Stimulated activated CD8-positive, alpha-beta memory T cell treated with anti-CD3 and anti-CD28 coated beads, Interleukin-12 subunit alpha, Interleukin-12 subunit beta, amount 100 ng/mL, for 4 hours (primary cell): ENCODE data around the gene MLYCD.
A peak's percentile ranks its signal among the peaks of the same experiment; 100 is the strongest.
"Not testable (repeated sequence)": the region's sequence is repeated elsewhere in the genome, so short reads cannot be mapped to it uniquely, and the experiment has no call there.

Experiments
- DNase-seq: peaks from one replicate; pipeline ENCODE4 v3.0.0-alpha.2; 2020; ENCODE audit warnings: low read depth

The MLYCD gene

DNA sequence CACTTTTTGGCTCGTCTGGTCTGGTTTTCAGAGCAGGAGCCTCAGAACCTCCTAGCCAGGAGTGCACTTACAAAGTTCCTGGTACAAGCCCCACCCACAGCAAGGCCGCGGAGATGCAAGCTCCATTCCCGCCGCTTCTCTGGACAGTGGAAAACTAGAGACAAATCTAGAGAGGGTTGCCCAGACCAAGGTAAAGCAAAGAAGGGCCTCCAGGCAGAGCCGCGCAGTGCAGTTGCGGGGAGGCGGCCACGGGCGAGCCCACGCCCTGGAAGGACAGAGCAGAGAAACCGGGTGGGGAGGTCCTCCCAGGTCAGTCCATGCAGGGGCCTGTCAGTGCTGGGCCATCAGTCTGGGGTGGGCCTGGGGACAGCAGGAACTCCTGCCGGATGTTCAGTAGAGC, 43.2 kb downstream of the MLYCD start:
- DNase-seq: no peak

DNA sequence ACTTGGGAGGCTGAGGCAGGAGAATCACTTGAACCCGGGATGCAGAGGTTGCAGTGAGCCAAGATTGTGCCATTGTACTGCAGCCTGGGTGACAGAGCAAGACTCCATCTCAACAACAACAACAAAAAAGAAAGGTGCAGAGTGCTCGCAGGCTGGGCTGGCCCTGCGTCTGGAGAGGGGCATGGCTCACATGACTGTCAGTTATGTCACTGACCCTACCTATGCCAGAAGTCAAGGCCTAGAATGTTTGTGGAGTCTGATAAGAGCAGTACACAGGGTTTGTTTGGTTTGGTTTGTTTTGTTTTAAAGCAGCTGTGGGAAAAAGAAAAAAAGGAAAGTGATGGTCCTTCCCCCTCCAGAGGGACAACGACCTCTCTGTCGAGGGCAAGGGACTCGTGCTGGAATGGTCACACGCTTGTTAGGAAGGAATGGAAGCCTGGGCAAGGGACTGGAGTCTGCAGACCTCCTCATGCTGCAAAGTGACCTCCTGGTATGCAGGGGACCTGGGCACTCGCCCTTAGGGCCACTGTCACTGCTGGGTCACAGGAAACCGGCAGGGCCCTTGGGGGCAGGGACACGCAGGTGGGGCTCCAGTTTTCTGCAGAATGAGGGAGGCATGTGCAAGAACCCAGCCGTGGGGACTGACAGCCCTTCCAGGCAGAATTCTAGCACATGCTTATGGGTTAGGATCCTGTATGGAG, 44.0 kb downstream of the MLYCD start:
- DNase-seq: no peak

DNA sequence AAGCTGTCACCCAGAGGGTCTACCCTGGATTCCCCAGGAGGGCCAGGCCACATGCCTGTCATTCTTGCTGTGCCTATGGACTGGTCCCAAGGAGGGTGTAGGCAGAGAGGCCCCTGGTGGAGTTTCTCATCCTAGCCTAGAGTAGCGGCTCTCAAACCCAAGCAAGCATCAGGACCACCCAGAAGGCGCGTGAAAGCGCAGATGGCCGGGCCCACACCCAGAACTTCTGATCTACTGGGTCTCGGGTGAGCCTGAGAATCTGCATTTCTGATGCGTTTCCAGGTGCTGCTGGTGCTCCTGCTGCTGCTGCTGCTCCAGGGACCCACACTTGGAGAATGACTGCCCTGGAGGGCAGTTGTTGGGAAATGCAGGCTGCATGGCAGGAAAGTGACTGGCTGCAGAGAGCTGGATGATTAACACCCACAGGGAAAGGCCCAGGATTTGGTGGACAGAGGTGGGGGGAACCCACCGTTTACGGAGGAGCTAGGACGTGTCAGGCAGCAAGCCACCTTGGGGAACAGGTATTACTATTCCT, 44.7 kb downstream of the MLYCD start:
- DNase-seq: no peak

DNA sequence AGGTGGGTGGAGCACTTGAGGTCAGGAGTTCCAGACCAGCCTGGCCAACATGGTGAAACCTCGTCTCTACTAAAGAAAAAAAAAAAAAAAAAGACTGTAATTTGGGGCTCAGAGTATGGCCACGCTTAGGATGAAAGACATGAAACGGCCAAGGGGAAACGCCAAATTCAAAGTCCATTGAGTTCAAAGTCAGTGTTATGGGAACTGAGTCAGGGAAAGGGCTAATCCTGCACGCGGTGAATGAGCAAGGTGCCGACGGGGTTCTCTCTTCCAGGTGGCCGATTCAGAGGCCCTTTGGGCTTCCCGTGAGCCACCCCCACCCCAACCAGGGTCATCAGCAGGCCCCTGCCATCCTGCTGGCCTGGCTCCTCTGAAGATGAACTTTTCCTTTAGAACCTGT, 46.7 kb downstream of the MLYCD start:
- DNase-seq: no peak

DNA sequence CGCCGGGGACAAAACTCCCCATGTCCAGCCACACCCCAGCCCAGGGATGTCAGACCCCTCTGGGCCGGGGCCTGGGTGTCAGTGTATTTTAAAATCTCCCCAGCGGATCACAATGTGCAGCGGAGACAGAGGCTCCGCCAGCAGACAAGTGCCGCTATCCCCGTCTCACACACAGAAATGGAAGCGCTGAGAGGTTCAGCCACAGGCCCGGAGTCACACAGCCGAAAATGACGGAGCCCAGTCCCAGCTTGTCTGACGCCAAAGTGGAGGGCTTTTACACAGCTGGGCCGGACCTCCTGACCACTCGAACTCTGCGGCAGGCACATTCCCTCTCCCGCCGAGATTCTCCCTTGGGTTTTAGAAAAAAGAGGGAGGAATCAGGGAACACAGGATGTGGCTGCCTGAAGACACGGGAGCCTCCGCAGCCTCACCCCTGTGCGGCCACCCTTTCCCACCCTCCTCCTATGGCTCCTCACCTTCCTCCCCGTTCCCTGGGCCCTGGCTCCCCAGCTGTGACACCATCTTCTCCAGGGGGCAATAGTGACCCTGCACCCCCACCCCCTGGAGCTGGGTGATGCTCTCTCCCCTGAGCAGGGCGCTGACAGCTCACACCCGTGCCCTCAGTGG, 47.4 kb downstream of the MLYCD start:
- no peak for DNase-seq

DNA sequence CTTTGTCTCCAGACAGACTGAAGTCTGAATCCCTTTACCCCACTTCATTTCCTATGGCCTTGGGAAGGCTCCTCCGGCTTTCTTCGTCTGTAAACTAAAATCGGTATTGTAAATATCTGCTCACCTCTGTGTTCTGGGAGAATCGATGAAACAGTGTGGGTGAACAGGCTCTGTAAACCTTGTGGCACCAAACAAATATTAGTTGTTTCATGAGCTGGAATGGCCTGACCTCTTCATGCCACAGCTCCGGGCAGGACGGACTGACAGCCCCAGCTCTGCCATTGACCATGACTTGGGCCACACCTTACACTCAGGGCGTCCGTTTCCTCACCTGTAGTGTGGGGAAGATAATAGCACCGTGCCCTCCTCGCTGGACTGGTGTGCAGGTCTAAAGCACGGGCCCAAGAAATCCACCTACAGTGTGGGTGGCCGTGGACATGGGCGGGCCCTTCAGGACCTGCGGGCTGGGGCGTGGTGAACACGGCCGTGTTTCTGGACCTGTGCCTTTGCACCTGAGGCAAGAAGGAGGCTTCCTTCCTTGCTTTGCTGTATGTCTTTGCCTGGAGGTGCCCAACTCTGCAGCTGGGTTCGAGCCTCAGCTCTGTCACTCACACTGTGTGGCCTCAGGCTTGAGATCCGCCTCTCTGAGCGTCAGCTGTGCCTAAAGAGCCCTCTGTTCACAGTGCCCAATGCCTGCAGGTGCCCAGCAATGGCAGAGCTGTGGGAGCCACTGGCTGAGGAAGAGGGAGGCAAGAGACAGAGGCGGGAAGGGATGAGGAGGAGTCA, 48.1 kb downstream of the MLYCD start:
- DNase-seq: no peak

DNA sequence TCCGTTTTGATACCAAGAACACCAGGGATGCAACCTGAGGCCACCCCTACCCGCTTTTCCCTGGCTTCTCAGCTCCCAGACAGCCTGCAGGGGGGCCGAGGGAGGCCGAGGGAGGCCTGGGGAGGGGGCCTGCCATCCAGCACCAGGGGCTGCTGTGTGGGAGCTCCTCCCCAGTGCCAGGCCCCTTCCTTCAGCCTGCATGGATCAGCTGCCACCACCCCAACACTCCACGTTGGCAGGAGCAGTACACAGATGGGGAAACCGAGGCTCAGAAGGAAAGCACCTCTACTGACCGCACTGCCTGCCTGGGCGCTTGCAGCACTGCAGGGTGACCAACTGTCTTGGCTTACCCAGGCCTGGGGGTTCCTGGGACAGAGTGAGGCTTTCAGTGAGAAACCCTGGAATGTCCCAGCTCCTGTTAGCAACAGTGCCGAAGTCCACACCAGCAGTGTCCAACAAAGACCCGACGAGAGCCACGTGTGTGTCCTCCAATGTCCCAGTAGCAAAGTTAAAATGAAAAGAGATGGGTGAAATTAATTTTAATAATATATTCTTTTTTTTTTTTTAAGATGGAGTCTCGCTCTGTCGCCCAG, 48.8 kb downstream of the MLYCD start:
- DNase-seq: no peak

DNA sequence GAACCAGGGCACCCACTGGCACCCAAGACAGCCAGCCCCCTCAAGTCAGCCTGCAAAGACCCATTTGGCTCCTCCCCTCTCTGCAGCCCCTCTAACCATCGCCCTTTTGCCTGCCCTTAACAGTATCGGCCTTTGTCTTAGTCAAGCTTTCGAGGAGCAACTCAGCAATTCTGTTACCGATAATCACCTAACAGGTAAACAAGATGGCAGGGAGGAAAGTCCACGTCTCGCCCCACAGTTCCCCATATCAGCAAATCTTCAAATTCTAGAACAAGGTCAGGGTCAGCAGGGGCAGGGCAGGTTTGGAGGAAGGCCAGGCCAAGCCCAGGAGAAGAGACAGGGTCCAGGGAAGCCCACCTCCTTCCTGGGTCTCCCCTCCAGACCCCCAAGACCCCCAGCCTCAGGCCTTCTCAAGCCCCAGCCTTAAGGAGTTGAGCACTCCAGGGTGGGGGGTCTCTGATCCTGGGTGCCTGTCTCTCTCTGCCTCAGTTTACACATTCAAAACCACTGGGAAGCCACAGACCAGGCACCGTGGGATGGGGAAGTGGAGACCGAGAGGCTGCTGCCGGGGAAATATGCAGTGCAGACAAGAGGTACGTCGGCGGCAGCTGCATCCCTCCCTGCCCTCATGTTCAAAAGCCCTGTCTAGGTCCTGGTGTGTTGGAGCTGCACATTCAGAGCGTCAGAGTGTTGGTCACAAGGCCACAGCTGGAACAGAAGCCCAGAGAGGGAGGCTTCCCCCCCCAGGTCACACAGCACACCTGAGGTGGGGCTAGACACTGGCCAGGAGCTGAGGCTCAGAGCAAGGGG, 50.2 kb downstream of the MLYCD start:
- no peak for DNase-seq

DNA sequence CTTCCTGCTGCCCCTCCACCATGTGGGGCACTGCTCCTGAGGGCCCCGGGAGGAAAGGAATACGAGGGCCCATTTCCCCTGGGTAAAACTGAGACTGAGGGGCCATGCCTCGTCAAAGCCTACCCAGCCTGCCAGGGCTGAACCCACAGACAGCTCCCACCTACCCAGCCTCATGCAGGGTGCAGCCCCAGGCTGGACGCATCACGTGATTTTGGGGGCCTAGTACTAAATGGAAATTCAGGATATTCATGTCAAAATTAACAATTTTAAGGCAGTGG, 50.7 kb downstream of the MLYCD start:
- no peak for DNase-seq

DNA sequence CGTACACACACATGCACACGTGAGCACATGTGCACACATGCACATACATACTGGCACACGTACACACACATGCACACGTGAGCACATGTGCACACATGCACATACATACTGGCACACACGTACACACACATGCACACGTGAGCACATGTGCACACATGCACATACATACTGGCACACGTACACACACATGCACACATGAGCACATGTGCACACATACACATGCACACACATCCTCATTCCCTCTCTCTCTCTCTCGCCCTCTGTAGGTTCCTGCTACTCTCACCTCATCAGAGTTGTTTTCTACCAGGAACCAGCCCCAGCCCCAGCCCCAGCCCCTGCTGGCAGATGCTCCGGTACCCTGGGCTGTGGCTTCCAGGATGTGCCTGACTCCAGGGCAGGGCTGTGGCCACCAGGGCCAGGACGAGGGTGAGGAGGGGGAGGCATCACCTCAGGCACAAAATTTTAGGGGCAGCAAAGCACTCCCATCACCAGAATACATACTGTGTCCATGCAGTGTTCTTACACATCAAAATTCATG, 52.0 kb downstream of the MLYCD start:
- not testable (repeated sequence) for DNase-seq

DNA sequence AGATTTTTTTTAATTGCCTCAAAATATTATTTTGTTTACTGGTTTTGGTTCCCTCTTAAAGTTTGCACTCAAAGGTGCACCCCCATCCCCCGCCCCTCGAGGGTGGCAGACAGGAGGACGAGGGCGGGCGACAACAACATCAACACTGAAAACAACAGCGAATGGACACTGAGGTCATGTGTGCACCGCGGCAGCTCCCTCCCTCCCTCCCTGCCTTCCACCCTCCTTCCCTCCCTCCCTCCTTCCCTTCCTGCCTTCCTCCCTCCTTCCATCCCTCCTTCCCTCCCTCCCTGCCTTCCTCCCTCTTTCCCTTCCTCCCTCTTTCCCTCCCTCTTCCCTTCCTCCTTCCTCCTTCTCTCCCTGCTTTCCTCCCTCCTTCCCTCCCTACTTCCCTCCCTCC, 52.6 kb downstream of the MLYCD start:
- no peak for DNase-seq

DNA sequence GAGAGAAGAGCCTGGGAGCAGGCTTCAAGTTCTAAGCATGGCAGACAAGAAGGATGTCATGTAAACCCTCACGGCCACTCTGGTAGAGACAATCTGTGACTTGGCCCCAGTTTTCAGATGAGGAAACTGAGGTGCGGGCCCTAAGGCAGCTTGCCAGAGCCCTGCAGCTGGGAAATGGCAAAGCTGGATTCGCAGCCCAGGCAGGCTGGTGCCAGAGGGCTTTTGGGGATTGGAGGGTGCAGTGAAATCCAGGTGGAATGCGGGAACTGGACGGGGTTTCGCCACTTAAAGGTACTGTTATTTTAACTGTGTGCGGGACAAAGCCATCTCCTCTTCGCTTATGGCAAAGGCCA, 53.6 kb downstream of the MLYCD start:
- DNase-seq: no peak

DNA sequence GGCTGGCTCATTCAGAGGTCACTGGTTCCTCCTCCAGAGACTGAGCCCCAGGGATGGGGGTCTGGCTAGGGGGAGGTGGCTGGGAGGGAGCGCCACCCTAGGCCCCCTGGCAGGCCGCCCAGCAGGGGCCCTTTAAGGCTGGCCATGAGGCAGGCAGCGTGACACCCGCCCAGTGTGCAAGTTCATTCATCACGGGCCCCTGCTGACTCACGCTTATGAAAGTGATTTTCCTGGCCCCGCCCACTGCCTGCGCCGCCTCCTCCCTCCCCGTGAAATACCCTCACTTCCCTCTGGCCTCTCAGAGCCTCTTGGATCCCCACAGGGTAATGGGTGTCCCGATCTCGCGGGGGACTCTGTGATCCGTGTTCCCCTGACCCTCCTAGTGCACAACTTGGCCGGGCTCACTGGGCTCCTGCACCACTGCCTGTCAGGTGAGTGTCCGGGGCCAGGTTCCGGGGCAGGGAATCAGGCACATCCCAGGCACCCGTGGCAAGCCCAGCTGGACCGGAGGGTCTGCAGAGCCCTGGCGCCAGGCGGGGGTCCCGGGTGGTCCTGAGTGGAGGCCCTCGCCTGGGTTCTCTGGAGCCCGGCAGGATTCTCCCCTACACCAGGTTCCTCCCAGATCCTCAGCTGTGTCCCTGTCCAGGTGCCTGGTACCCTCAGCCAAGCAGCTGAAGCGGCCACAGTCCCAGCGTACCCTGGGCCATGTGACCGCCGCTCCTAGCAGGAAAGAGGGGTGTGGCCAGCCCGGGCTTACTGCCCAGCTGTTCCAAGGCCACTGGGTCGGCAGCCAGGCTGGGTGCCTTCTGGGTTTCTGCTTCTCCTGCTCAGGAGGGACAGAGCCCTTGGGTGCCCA, 54.3 kb downstream of the MLYCD start, which contains the start of gene OSGIN1:
TSS of gene OSGIN1 (plus strand) at position 301 of the 856 bp plus-strand sequence. CDS start 4,432 bp downstream, outside the sequence.
- DNase-seq: peak; percentile 36

DNA sequence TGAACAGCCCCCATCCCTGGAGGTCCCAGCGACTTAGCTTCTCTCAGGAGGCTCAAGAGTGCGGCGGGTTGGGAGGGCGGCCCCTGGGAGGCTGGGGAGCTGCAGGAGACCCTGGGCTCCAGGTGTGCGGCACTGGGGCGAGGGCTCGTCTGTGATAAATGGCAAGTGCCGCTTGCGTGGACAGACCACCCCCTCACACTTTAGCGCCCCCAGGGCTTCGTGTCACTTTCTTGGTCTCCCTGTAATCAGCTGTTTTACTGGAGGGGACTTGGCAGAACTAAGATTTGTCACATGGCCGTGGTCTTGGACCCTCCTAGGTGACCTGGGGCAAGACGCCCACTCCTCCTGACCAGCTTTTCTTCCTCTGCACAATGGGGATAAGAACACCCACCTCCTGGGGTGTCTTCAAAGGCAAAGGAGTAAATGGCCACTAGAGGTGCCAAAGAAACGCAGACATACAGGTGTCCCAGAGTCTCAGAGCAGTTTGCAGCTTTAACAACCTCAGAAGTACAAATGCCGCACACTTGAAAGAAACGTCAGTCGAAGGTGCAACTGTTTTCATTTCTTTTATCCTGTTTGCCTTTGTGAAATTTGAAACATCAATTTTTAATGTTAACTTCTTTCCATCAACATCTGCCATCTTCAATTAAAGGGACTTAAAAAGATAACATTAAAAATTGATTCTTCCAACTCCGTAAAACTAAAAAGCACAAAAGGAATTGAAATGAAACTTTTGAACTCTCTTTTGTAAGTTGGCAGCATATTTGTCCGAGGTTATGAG, 55.1 kb downstream of the MLYCD start:
- DNase-seq: no peak

DNA sequence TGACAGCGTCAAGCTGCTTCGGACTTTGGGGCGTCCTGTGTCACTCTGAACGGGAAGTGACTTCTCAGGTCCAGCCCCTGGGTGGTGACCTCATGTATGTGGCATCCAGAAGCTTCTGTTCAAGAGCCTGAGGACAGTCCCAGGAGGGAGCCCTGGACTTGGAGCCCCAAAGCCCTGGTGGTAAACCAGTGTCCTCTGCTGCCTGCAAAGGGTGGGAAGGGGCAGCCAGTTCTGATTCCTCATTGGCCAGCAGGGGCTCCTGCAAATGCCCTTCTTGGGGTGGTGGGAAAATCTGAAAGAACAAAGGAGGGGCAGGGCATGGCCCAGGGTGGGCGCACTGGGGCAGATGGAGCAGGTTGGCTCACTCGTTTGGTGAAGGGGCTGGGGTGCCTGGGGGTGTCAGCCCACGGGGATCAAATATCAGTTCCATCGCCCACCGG, 55.7 kb downstream of the MLYCD start:
- no peak for DNase-seq

DNA sequence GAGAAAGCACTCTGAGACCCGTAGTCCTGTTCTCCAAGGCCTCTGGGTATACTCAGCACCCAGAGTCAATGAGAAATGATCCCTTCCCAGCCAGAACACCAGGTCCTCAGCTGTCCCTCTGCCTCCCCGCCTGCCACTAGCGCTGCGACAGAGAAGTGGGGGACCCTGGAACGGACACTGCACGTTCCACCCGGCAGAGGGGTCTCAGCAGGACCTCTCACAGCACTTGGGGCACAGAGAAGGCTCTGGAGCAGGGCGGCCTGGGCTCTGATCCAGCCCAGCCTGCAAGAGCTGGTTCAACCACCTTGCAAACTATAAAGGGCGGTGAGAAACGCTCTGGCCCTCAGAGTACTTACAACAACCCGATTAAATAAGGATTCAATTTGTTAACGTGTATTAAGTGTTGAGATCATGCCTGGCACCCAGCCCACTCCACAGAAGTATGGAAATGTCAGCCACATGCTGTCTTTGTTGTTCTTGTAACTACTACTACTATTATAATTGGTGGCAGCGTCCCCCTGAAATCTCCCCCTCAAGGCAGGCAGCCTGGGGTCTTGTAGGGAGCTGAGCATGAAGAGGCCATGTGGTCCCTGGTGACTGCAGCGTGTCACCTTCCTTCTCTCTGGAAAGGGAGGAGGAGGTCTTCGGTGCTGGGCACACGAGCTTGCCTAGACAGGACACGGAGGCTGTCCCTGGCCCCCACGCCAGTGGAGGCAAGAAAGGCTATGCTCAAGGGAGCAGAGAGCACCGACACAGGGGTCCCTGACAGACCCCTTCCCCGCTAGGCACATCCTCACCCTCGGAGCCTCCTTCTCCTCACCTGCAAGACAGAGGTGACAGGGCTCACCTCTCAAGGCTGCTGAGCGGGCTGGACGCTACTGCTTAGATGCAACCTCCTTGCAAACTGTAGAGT, 56.6 kb downstream of the MLYCD start:
- DNase-seq: no peak

DNA sequence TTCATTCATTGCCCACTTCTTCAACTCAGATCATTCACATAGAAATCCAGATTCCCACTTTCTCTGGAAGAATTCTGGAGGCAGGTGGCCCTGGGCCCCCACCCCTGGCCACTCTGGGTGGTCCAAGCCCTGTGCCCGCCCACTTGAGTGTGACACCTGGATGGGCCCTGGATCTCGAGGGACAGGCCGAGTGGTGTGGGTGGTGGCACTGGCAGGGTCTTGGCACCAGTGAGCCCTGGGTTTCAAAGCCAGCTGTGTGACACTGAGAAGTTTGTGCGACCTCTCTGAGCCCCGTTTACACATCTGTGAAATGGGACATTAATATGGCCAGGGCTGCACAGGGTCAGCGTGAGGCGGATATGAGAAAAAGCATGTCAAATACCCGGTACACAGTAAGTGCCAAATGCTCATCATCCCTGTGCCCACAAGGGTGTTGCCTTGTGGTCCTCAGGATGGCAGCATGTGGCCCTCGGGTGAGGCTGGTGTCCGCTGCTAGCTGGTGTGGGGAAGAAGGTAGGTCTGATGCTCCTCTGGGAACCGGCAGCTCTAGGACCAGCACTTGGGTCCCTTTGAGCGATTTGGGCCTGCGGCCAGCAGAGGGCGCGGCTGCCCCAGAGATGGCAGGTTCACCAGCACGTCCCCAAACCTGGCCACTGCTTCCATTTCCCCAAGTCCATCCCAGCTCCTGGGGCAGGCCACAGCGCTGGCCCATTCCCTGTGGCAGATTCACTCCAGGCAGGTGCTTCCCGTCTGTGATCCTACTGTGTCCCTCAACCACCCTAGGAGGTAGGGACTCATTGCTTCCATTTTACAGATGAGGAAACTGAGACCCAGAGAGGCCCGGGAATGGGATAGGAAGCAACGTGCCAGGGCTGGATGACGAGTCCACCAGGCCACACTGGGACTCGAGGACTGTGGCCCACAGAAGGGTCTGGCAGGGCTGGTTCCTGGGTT, 57.7 kb downstream of the MLYCD start:
- peak; percentile 36 for DNase-seq
